Natural killer cell treated with Interleukin-12 subunit alpha and Interleukin-12 subunit beta and Interleukin-15 and Interleukin-18, amount 100 ng/mL, for 72 hours (primary cell): ENCODE measurements around the gene CSPG5. TPM values are rescaled to one million over a fixed set of nuclear protein-coding genes. Genes with fewer than 3 reads are reported as not detected.

Experiments used
- ATAC-seq, 2 donors: fragments of 150-1000 bp; cut with Tn5 transposase in 1 of 2; sonication (Bioruptor Pico), chemical (Tn5 transposase) in 1 of 2; 2 replicates each; pipeline ENCODE4 v1.10.0; 2021
- DNase-seq: peaks from one replicate; pipeline ENCODE4 v3.0.0; 2022; ENCODE audit warnings: low spot score
- H3K27ac Mint-ChIP-seq, 2 donors: 1 replicate in 1 of 2; 2 replicates in 1 of 2; pipeline ENCODE4 v1.8.0; 2022; ENCODE audit warnings: mixed read lengths in 2 of 2, mild to moderate bottlenecking in 1 of 2, moderate library complexity in 1 of 2
- H3K27me3 Mint-ChIP-seq, 2 donors: 1 replicate in 1 of 2; 2 replicates in 1 of 2; pipeline ENCODE4 v1.8.0; 2022; ENCODE audit warnings: mixed read lengths in 2 of 2
- H3K36me3 Mint-ChIP-seq: one replicate; pipeline ENCODE4 v1.8.0; 2022; ENCODE audit warnings: mixed read lengths
- H3K4me1 Mint-ChIP-seq, 2 donors: 1 replicate in 1 of 2; 2 replicates in 1 of 2; pipeline ENCODE4 v1.8.0; 2022; ENCODE audit warnings: low read depth in 2 of 2, mixed read lengths in 2 of 2, mild to moderate bottlenecking in 1 of 2
- H3K4me3 Mint-ChIP-seq: one replicate; pipeline ENCODE4 v1.8.0; 2022; ENCODE audit warnings: mixed read lengths
- H3K9me3 Mint-ChIP-seq: 2 replicates; pipeline ENCODE4 v1.8.0; 2022; ENCODE audit warnings: mixed read lengths
- total RNA-seq, 2 donors: library from RNA; stranded (reverse); gene quantifications; one replicate each; pipeline ENCODE4 v1.2.3, GENCODE V29; 2022

CSPG5 gene
- total RNA-seq, 2 donors from 2014 or later: 0.29 to 0.95 TPM

GRCh38 chr3:47542471-47543173 is 36.0 kb downstream of the CSPG5 start:
- no peaks in the 10 kb centered on the region for H3K9me3 Mint-ChIP-seq
- no peaks in the 10 kb centered on the region for H3K36me3 Mint-ChIP-seq
- DNase-seq (no peak), ATAC-seq (peak in 1 of 2 donors; percentile 11)
- no peak overlapping the region for H3K4me3 Mint-ChIP-seq
- H3K4me1 Mint-ChIP-seq: no peaks in the 10 kb centered on the region
- no peak overlapping the region for H3K27ac Mint-ChIP-seq
- H3K27me3 Mint-ChIP-seq: peaks cover 2 to 4% of the 10 kb centered on the region in 2 donors

- ATAC-seq: no peak
- Mint-ChIP-seq H3K27me3 (peaks cover 0 to 4% of the 10 kb centered on the region in 2 donors), H3K36me3 (no peaks in the 10 kb centered on the region), H3K9me3 (no peaks in the 10 kb centered on the region), H3K4me3 (no peak overlapping the region), H3K4me1 (no peaks in the 10 kb centered on the region), H3K27ac (no peak overlapping the region)
- DNase-seq: no peak
Observed at GRCh38 chr3:47541583-47542108, 37.0 kb downstream of the CSPG5 start.

- no peaks in the 10 kb centered on the region for H3K36me3 Mint-ChIP-seq
- peaks cover 0 to 4% of the 10 kb centered on the region in 2 donors for H3K27me3 Mint-ChIP-seq
- H3K27ac Mint-ChIP-seq: no peak overlapping the region
- no peaks in the 10 kb centered on the region for H3K9me3 Mint-ChIP-seq
- H3K4me3 Mint-ChIP-seq: no peak overlapping the region
- peaks cover 3 to 8% of the 10 kb centered on the region in 2 donors for H3K4me1 Mint-ChIP-seq
- ATAC-seq: no peak
- DNase-seq: no peak
Observed at GRCh38 chr3:47540281-47540680, 38.4 kb downstream of the CSPG5 start.

GRCh38 chr3:47536967-47537366 is 41.7 kb downstream of the CSPG5 start:
- Mint-ChIP-seq H3K4me3 (no peak overlapping the region), H3K9me3 (no peaks in the 10 kb centered on the region), H3K4me1 (peaks cover 11 to 19% of the 10 kb centered on the region in 2 donors), H3K36me3 (no peaks in the 10 kb centered on the region), H3K27ac (no peak overlapping the region), H3K27me3 (peaks cover 0 to 11% of the 10 kb centered on the region in 2 donors)
- DNase-seq (no peak), ATAC-seq (no peak)

- Mint-ChIP-seq H3K9me3 (no peaks in the 10 kb centered on the region), H3K4me3 (no peak overlapping the region)
Observed at GRCh38 chr3:47536221-47536891, 42.3 kb downstream of the CSPG5 start.

GRCh38 chr3:47533996-47534454 is 44.6 kb downstream of the CSPG5 start:
- peaks cover 11 to 19% of the 10 kb centered on the region in 2 donors for H3K4me1 Mint-ChIP-seq
- no peak overlapping the region for H3K27ac Mint-ChIP-seq
- H3K9me3 Mint-ChIP-seq: no peaks in the 10 kb centered on the region
- H3K27me3 Mint-ChIP-seq: peaks cover 0 to 11% of the 10 kb centered on the region in 2 donors
- DNase-seq (no peak), ATAC-seq (no peak)
- H3K4me3 Mint-ChIP-seq: no peak overlapping the region
- no peaks in the 10 kb centered on the region for H3K36me3 Mint-ChIP-seq

More at GRCh38 chr3:47536221-47536891, 42.3 kb downstream of the CSPG5 start:
- no peak for DNase-seq
- no peaks in the 10 kb centered on the region for H3K36me3 Mint-ChIP-seq
- peaks cover 0 to 11% of the 10 kb centered on the region in 2 donors for H3K27me3 Mint-ChIP-seq
- no peak for ATAC-seq
- peak overlapping the region in 1 of 2 donors; percentile 48 for H3K27ac Mint-ChIP-seq
- peaks cover 11 to 19% of the 10 kb centered on the region in 2 donors for H3K4me1 Mint-ChIP-seq

GRCh38 chr3:47533481-47533880 is 45.2 kb downstream of the CSPG5 start:
- Mint-ChIP-seq H3K9me3 (no peaks in the 10 kb centered on the region), H3K36me3 (no peaks in the 10 kb centered on the region), H3K27ac (no peak overlapping the region), H3K27me3 (peaks cover 0 to 7% of the 10 kb centered on the region in 2 donors), H3K4me1 (peaks cover 11 to 19% of the 10 kb centered on the region in 2 donors), H3K4me3 (no peak overlapping the region)
- DNase-seq: no peak
- ATAC-seq: peak in 1 of 2 donors; percentile 73

- Mint-ChIP-seq H3K4me1 (no peaks in the 10 kb centered on the region), H3K27ac (no peak overlapping the region), H3K9me3 (no peaks in the 10 kb centered on the region), H3K4me3 (no peak overlapping the region), H3K36me3 (no peaks in the 10 kb centered on the region), H3K27me3 (peaks cover 0 to 2% of the 10 kb centered on the region in 2 donors)
- ATAC-seq (no peak), DNase-seq (no peak)
Observed at GRCh38 chr3:47527952-47528725, 50.5 kb downstream of the CSPG5 start.

- no peaks in the 10 kb centered on the region for H3K9me3 Mint-ChIP-seq
- DNase-seq (no peak), ATAC-seq (no peak)
- no peaks in the 10 kb centered on the region for H3K27me3 Mint-ChIP-seq
- no peak overlapping the region for H3K4me3 Mint-ChIP-seq
- no peak overlapping the region for H3K27ac Mint-ChIP-seq
- peaks cover 0 to 6% of the 10 kb centered on the region in 2 donors for H3K4me1 Mint-ChIP-seq
- no peaks in the 10 kb centered on the region for H3K36me3 Mint-ChIP-seq
Observed at GRCh38 chr3:47525617-47526016, 53.0 kb downstream of the CSPG5 start.

GRCh38 chr3:47523310-47524073 is 55.2 kb downstream of the CSPG5 start:
- no peak for ATAC-seq

GRCh38 chr3:47522082-47522987 is 56.3 kb downstream of the CSPG5 start:
- Mint-ChIP-seq H3K27me3 (peaks cover 0 to 2% of the 10 kb centered on the region in 2 donors), H3K4me3 (no peak overlapping the region), H3K9me3 (no peaks in the 10 kb centered on the region), H3K4me1 (peaks cover 0 to 6% of the 10 kb centered on the region in 2 donors), H3K27ac (peak overlapping the region; percentile 41 to 62), H3K36me3 (no peaks in the 10 kb centered on the region)
- peak; percentile 83 for DNase-seq
- ATAC-seq: peak; percentile 95 to 97

More at GRCh38 chr3:47523310-47524073, 55.2 kb downstream of the CSPG5 start:
- H3K27ac Mint-ChIP-seq: no peak overlapping the region
- H3K27me3 Mint-ChIP-seq: no peaks in the 10 kb centered on the region
- no peak overlapping the region for H3K4me3 Mint-ChIP-seq
- no peak for DNase-seq
- H3K36me3 Mint-ChIP-seq: no peaks in the 10 kb centered on the region
- no peaks in the 10 kb centered on the region for H3K9me3 Mint-ChIP-seq
- peaks cover 0 to 6% of the 10 kb centered on the region in 2 donors for H3K4me1 Mint-ChIP-seq

- H3K4me1 Mint-ChIP-seq: peaks cover 0 to 6% of the 10 kb centered on the region in 2 donors
- ATAC-seq (no peak), DNase-seq (no peak)
- peaks cover 0 to 2% of the 10 kb centered on the region in 2 donors for H3K27me3 Mint-ChIP-seq
- H3K4me3 Mint-ChIP-seq: no peak overlapping the region
- H3K27ac Mint-ChIP-seq: no peak overlapping the region
- no peaks in the 10 kb centered on the region for H3K36me3 Mint-ChIP-seq
- no peaks in the 10 kb centered on the region for H3K9me3 Mint-ChIP-seq
Observed at GRCh38 chr3:47520756-47521155, 57.9 kb downstream of the CSPG5 start.
